Jurkat, Clone E6-1 (cell line): ENCODE measurements around the gene ABCB7.
"Not testable (repeated sequence)": the region's sequence is repeated elsewhere in the genome, so short reads cannot be mapped to it uniquely, and the experiment has no call there.

Experiments
- DNase-seq: peaks from one replicate; pipeline ENCODE4 v3.0.0-alpha.2; 2011; ENCODE audit warnings: low read depth, low spot score
- H3K4me3 ChIP-seq: 2 replicates; pipeline ENCODE4 v1.5.1; 2011; ENCODE audit warnings: mild to moderate bottlenecking, low read length, control low read depth, moderate library complexity

Gene ABCB7

GRCh38 chrX:75107863-75108509, 48.1 kb downstream of the ABCB7 start:
- no peak for DNase-seq
- H3K4me3 ChIP-seq = no peak overlapping the region

GRCh38 chrX:75106772-75107171, 49.3 kb downstream of the ABCB7 start:
- DNase-seq = no peak
- H3K4me3 ChIP-seq = no peak overlapping the region

GRCh38 chrX:75096331-75096730, 59.8 kb downstream of the ABCB7 start:
- no peak overlapping the region for H3K4me3 ChIP-seq
- DNase-seq = no peak

GRCh38 chrX:75086731-75087195, 69.3 kb downstream of the ABCB7 start:
- no peak overlapping the region for H3K4me3 ChIP-seq
- no peak for DNase-seq

GRCh38 chrX:75084757-75085156, 71.3 kb downstream of the ABCB7 start:
- no peak overlapping the region for H3K4me3 ChIP-seq
- DNase-seq = no peak

GRCh38 chrX:75076429-75076828, 79.7 kb downstream of the ABCB7 start:
- DNase-seq = no peak
- H3K4me3 ChIP-seq = no peak overlapping the region

GRCh38 chrX:75074475-75074874, 81.6 kb downstream of the ABCB7 start:
- no peak for DNase-seq
- no peak overlapping the region for H3K4me3 ChIP-seq

- no peak for DNase-seq
- H3K4me3 ChIP-seq = no peak overlapping the region
Observed at GRCh38 chrX:75071334-75071733, 84.7 kb downstream of the ABCB7 start.

GRCh38 chrX:75067931-75068330, 88.2 kb downstream of the ABCB7 start:
- DNase-seq = no peak
- H3K4me3 ChIP-seq = no peak overlapping the region

GRCh38 chrX:75061701-75062100, 94.4 kb downstream of the ABCB7 start:
- DNase-seq = no peak
- H3K4me3 ChIP-seq = no peak overlapping the region

- no peak overlapping the region for H3K4me3 ChIP-seq
- DNase-seq = no peak
Observed at GRCh38 chrX:75051047-75051446, 105.0 kb downstream of the ABCB7 start.

GRCh38 chrX:75045369-75045768, 110.7 kb downstream of the ABCB7 start:
- no peak for DNase-seq
- H3K4me3 ChIP-seq = no peak overlapping the region

- not testable (repeated sequence) for DNase-seq, H3K4me3 ChIP-seq
Observed at GRCh38 chrX:75044142-75044541, 111.9 kb downstream of the ABCB7 start.

GRCh38 chrX:75038925-75039324, 117.2 kb downstream of the ABCB7 start:
- no peak overlapping the region for H3K4me3 ChIP-seq
- DNase-seq = peak; percentile 33
